ENCODE data around the gene SRRT. TPM values are rescaled to one million over a fixed set of nuclear protein-coding genes. Genes with fewer than 3 reads are reported as not detected.

Gene SRRT
- total and polyA plus RNA-seq, 2 donors (not counting 1 experiment from before 2014, with no cell fraction given) = 198 to 209 TPM

GRCh38 chr7:100825215-100825671 lies 49.7 kb upstream of the SRRT start:
- Mint-ChIP-seq H3K27ac (no peak overlapping the region), H3K27me3 (peaks cover 35% of the 10 kb centered on the region), H3K9me3 (ENCODE audit: insufficient read depth) (no peaks in the 10 kb centered on the region), H3K4me1 (peaks cover 20% of the 10 kb centered on the region), H3K4me3 (no peak overlapping the region)
- 92% methylated on average over 12 of the region's 16 CpGs for whole genome bisulfite sequencing (ENCODE audit: insufficient coverage)
- intact Hi-C loops (cut with micrococcal nuclease) = no loop called here
- Histone ChIP-seq H4K20me1 (ENCODE audit: control insufficient read depth, insufficient read depth, low read length, poor library complexity, severe bottlenecking) (no peaks in the 10 kb centered on the region), H3K27me3 (replicated peaks in 1 of 4; ENCODE audit: control extremely low read depth in 1 of 4, control insufficient read depth in 3 of 4, insufficient read depth in 4 of 4, low read length in 3 of 4) (peaks cover 0 to 54% (median 22%) of the 10 kb centered on the region in 4 experiments), H2AFZ (ENCODE audit: insufficient read depth, low read depth, low read length, poor library complexity, severe bottlenecking) (no peak overlapping the region), H3K27ac (ENCODE audit: low read length in 2 of 2) (no peak overlapping the region), H3K9me3 (ENCODE audit: control extremely low read depth in 1 of 3, control insufficient read depth in 2 of 3, insufficient read depth in 1 of 3, low read length in 2 of 3) (peaks cover 0 to 4% (median 0%) of the 10 kb centered on the region in 3 donors), H3K9ac (ENCODE audit: low read length) (no peak overlapping the region), H3K36me3 (replicated peaks in 1 of 2; ENCODE audit: control extremely low read depth in 1 of 2, control insufficient read depth in 1 of 2, extremely low read depth in 1 of 2, insufficient read depth in 2 of 2, low read length in 1 of 2) (no peaks in the 10 kb centered on the region), H3K4me1 (ENCODE audit: control insufficient read depth in 2 of 2, insufficient read depth in 2 of 2, low read length in 2 of 2) (peaks cover 26 to 27% of the 10 kb centered on the region in 2 donors), H3K79me2 (ENCODE audit: control insufficient read depth, insufficient read depth, low read length) (no peaks in the 10 kb centered on the region), H3K4me3 (ENCODE audit: control extremely low read depth in 1 of 5, extremely low read depth in 1 of 5, insufficient read depth in 1 of 5, low read depth in 2 of 5, low read length in 4 of 5) (no peak overlapping the region), H3K4me2 (replicated peaks; ENCODE audit: low read depth, low read length, poor library complexity, severe bottlenecking) (no peak overlapping the region)
- DNase-seq (no peak), ATAC-seq (ENCODE audit: low read depth) (no peak)
- ChIA-PET POLR2A (interaction anchor here (0.8 kb wide), 1 partner anchor 48 kb away, joined by 7 read pairs; no protein-coding TSS in a partner anchor), CTCF (interaction anchor here (1.5 kb wide), 1 partner anchor 22 kb away, joined by 3 read pairs; no protein-coding TSS in a partner anchor)
- TF ChIP-seq CTCF (IDR thresholded peaks at IDR 0.05) = no peak
- TF ChIP-seq EZH2 (IDR thresholded peaks at IDR 0.05; ENCODE audit: borderline replicate concordance, insufficient read depth, low read depth, low read length, poor library complexity, severe bottlenecking) = no peak

GRCh38 chr7:100825751-100826513 lies 49.0 kb upstream of the SRRT start:
- H2AFZ ChIP-seq (ENCODE audit: insufficient read depth, low read depth, low read length, poor library complexity, severe bottlenecking) = no peak overlapping the region
- intact Hi-C loops (cut with micrococcal nuclease) = no loop called here
- no peak overlapping the region for H3K27ac ChIP-seq (ENCODE audit: low read length in 2 of 2)
- ATAC-seq (ENCODE audit: low read depth) = no peak
- H3K36me3 ChIP-seq (replicated peaks in 1 of 2; ENCODE audit: control extremely low read depth in 1 of 2, control insufficient read depth in 1 of 2, extremely low read depth in 1 of 2, insufficient read depth in 2 of 2, low read length in 1 of 2) = no peaks in the 10 kb centered on the region
- H4K20me1 ChIP-seq (ENCODE audit: control insufficient read depth, insufficient read depth, low read length, poor library complexity, severe bottlenecking) = no peaks in the 10 kb centered on the region
- H3K4me2 ChIP-seq (replicated peaks; ENCODE audit: low read depth, low read length, poor library complexity, severe bottlenecking) = peak overlapping the region; percentile 83
- Mint-ChIP-seq H3K4me1 (peaks cover 20% of the 10 kb centered on the region), H3K9me3 (ENCODE audit: insufficient read depth) (no peaks in the 10 kb centered on the region), H3K27me3 (peaks cover 41% of the 10 kb centered on the region), H3K27ac (peak overlapping the region; percentile 1), H3K4me3 (peak overlapping the region; percentile 76)
- H3K9ac ChIP-seq (ENCODE audit: low read length) = no peak overlapping the region
- H3K9me3 ChIP-seq (ENCODE audit: control extremely low read depth in 1 of 3, control insufficient read depth in 2 of 3, insufficient read depth in 1 of 3, low read length in 2 of 3) = peaks cover 0 to 4% (median 0%) of the 10 kb centered on the region in 3 donors
- H3K4me1 ChIP-seq (ENCODE audit: control insufficient read depth in 2 of 2, insufficient read depth in 2 of 2, low read length in 2 of 2) = peaks cover 26 to 27% of the 10 kb centered on the region in 2 donors
- 38% methylated on average over 14 of the region's 17 CpGs for WGBS (ENCODE audit: insufficient coverage)
- no peak overlapping the region for H3K4me3 ChIP-seq (ENCODE audit: control extremely low read depth in 1 of 5, extremely low read depth in 1 of 5, insufficient read depth in 1 of 5, low read depth in 2 of 5, low read length in 4 of 5)
- TF ChIP-seq CTCF (IDR thresholded peaks at IDR 0.05) (no peak), EZH2 (IDR thresholded peaks at IDR 0.05; ENCODE audit: borderline replicate concordance, insufficient read depth, low read depth, low read length, poor library complexity, severe bottlenecking) (no peak)
- H3K27me3 ChIP-seq (replicated peaks in 1 of 4; ENCODE audit: control extremely low read depth in 1 of 4, control insufficient read depth in 3 of 4, insufficient read depth in 4 of 4, low read length in 3 of 4) = peaks cover 0 to 57% (median 22%) of the 10 kb centered on the region in 4 experiments
- DNase-seq = no peak
- H3K79me2 ChIP-seq (ENCODE audit: control insufficient read depth, insufficient read depth, low read length) = no peaks in the 10 kb centered on the region
- ChIA-PET CTCF (interaction anchor here (1.5 kb wide), 1 partner anchor 22 kb away, joined by 3 read pairs; no protein-coding TSS in a partner anchor), POLR2A (no interaction called here)
